ENCODE data around the gene TMEM232.

The TMEM232 gene

DNA sequence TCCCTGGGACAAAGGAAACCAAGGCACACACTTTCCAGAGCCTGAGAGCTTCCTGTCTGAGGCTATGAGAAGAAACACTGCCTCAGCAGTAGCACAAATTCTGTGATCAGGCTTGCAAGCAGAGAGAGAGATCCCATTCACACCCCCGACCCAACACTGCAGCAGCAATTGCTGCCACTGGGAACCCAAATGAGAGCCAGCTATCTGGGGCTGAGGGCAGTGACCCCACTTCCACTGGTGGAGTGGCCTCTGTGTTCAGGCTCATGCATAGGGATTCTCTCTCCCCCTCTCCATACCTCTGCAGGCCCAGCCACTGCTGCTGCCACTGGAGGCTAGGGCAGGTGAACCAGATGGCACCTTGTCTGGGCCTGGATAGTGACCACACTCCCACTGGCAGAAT is 95.2 kb downstream of the TMEM232 start:
- Mint-ChIP-seq H3K9me3 (no peaks in the 10 kb centered on the region), H3K27ac (no peak overlapping the region), H3K4me1 (ENCODE audit: low read depth in 2 of 2) (no peaks in the 10 kb centered on the region), H3K4me3 (no peak overlapping the region), H3K27me3 (peaks cover 0 to 16% of the 10 kb centered on the region in 2 donors), H3K36me3 (ENCODE audit: insufficient read depth) (no peaks in the 10 kb centered on the region)
- DNase-seq (no peak), ATAC-seq (replicated peaks) (no peak)

DNA sequence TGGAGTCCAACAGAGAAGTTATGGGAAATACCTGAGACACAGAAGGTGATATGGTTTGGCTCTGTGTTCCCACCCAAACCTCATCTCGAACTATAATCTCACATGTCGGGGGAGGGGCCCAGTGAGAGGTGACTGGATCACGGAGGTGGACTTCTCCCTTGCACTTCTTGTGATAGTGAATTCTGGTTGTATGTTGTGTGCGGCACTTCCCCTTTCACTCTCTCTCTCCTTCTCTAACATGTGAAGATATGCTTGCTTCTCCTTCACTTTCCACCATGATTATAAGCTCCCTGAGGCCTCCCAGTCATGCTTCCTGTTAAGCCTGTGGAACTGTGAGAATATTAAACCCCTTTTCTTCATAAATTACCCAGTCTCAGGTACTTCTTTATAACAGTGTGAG is 96.1 kb downstream of the TMEM232 start:
- Mint-ChIP-seq H3K36me3 (ENCODE audit: insufficient read depth) (no peaks in the 10 kb centered on the region), H3K27me3 (peaks cover 0 to 18% of the 10 kb centered on the region in 2 donors), H3K27ac (no peak overlapping the region), H3K4me1 (ENCODE audit: low read depth in 2 of 2) (no peaks in the 10 kb centered on the region), H3K9me3 (no peaks in the 10 kb centered on the region), H3K4me3 (no peak overlapping the region)
- DNase-seq = no peak
- no peak for ATAC-seq (replicated peaks)

GRCh38 chr5:110625376-110625999 is 101.0 kb downstream of the TMEM232 start:
- Mint-ChIP-seq H3K27me3 (peaks cover 0 to 14% of the 10 kb centered on the region in 2 donors), H3K9me3 (no peaks in the 10 kb centered on the region), H3K36me3 (ENCODE audit: insufficient read depth) (no peaks in the 10 kb centered on the region), H3K27ac (no peak overlapping the region), H3K4me1 (ENCODE audit: low read depth in 2 of 2) (no peaks in the 10 kb centered on the region), H3K4me3 (no peak overlapping the region)
- no peak for ATAC-seq (replicated peaks)
- DNase-seq = no peak

GRCh38 chr5:110623874-110624273 is 102.6 kb downstream of the TMEM232 start:
- Mint-ChIP-seq H3K4me1 (ENCODE audit: low read depth in 2 of 2) (no peaks in the 10 kb centered on the region), H3K36me3 (ENCODE audit: insufficient read depth) (no peaks in the 10 kb centered on the region), H3K4me3 (no peak overlapping the region), H3K9me3 (no peaks in the 10 kb centered on the region), H3K27ac (no peak overlapping the region), H3K27me3 (peaks cover 0 to 14% of the 10 kb centered on the region in 2 donors)
- DNase-seq (no peak), ATAC-seq (replicated peaks) (no peak)

GRCh38 chr5:110618941-110619340 is 107.5 kb downstream of the TMEM232 start:
- no peak overlapping the region for H3K27ac Mint-ChIP-seq
- no peaks in the 10 kb centered on the region for H3K36me3 Mint-ChIP-seq (ENCODE audit: insufficient read depth)
- ATAC-seq (replicated peaks) (no peak), DNase-seq (no peak)
- no peaks in the 10 kb centered on the region for H3K4me1 Mint-ChIP-seq (ENCODE audit: low read depth in 2 of 2)
- no peaks in the 10 kb centered on the region for H3K27me3 Mint-ChIP-seq
- H3K4me3 Mint-ChIP-seq = no peak overlapping the region
- H3K9me3 Mint-ChIP-seq = no peaks in the 10 kb centered on the region

DNA sequence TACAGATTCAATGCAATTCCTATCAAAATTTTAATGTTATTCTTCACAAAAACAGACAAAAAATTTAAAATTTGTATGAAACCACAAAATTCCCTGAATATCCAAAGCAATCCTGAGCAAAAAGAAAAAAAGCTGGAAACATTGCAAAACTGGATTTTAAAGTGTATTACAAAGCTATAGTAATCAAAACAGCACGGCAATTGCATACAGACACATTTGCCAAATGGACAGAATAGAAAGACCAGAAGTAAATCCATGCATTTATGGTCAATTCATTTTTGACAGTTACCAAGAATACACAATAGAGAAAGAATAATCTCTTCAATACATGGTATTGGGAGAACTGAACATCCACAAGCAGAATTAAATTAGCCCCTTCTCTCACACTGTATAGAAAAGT is 110.5 kb downstream of the TMEM232 start:
- Mint-ChIP-seq H3K27ac (no peak overlapping the region), H3K27me3 (no peaks in the 10 kb centered on the region), H3K36me3 (ENCODE audit: insufficient read depth) (no peaks in the 10 kb centered on the region), H3K4me1 (ENCODE audit: low read depth in 2 of 2) (no peaks in the 10 kb centered on the region), H3K9me3 (no peaks in the 10 kb centered on the region), H3K4me3 (no peak overlapping the region)
- ATAC-seq (replicated peaks) = no peak
- DNase-seq = no peak

DNA sequence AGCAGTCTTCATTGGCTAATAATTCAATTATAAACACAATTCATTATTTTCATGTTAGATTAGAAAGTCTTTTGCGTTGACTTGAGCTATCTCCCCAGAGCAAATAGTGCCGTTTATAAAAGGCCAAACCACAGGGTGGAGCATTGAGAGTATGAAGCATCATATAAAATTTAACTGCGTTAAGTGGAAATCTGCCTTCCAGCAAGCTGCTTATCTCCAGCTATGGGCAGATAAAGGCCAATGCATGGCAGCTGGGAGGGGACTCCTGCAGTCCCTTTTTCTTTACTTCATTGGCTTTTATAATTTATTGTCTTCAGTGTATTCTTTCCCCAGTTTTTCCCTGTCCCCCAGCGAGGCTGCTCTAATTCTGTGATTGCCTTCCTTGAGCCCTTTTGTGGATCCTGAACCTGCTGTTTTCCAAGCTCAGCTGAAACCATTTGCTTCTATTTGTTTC is 113.7 kb downstream of the TMEM232 start:
- H3K27me3 Mint-ChIP-seq = no peaks in the 10 kb centered on the region
- no peak overlapping the region for H3K27ac Mint-ChIP-seq
- H3K36me3 Mint-ChIP-seq (ENCODE audit: insufficient read depth) = no peaks in the 10 kb centered on the region
- H3K4me3 Mint-ChIP-seq = no peak overlapping the region
- no peak for ATAC-seq (replicated peaks)
- DNase-seq = no peak
- H3K9me3 Mint-ChIP-seq = no peaks in the 10 kb centered on the region
- H3K4me1 Mint-ChIP-seq (ENCODE audit: low read depth in 2 of 2) = no peaks in the 10 kb centered on the region

DNA sequence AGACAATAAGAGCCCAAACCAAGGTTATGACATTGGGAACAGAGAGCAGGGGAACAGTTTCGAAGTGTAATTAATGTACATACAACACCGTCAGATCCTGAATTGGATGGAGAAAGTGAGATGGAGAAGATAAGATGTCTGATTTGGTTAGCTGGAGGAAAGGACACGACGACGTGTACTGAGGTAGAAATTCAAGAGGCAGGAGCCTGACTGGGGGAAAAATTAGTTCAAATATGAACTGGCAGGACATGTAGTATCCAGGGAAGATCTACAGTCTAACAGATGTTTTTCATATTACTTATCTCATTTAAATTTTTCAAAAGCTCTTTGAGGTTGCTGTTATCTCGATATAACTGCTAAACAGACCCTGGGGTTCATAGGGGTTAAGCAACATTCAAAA is 114.7 kb downstream of the TMEM232 start:
- no peak overlapping the region for H3K27ac Mint-ChIP-seq
- H3K4me1 Mint-ChIP-seq (ENCODE audit: low read depth in 2 of 2) = no peaks in the 10 kb centered on the region
- H3K4me3 Mint-ChIP-seq = no peak overlapping the region
- no peaks in the 10 kb centered on the region for H3K9me3 Mint-ChIP-seq
- no peaks in the 10 kb centered on the region for H3K27me3 Mint-ChIP-seq
- DNase-seq (no peak), ATAC-seq (replicated peaks) (no peak)
- H3K36me3 Mint-ChIP-seq (ENCODE audit: insufficient read depth) = no peaks in the 10 kb centered on the region

DNA sequence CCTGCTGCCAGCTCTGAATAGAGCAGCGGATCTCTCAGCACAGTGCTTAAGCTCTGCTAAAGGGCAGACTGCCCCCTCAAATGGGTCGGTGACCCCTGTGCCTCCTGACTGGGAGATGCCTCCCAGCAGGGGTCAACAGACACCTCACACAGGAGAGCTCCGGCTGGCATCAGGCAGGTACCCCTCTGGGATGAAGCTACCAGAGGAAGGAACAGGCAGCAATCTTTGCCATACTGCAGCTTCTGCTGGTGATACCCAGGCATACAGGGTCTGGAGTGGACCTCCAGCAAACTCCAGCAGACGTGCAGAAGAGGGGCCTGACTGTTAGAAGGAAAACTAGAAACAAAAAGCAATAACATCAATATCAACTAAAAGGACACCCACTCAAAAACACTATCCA is 131.6 kb downstream of the TMEM232 start:
- H3K36me3 Mint-ChIP-seq (ENCODE audit: insufficient read depth) = no peaks in the 10 kb centered on the region
- no peak for DNase-seq
- H3K27me3 Mint-ChIP-seq = no peaks in the 10 kb centered on the region
- no peak for ATAC-seq (replicated peaks)
- no peaks in the 10 kb centered on the region for H3K4me1 Mint-ChIP-seq (ENCODE audit: low read depth in 2 of 2)
- H3K27ac Mint-ChIP-seq = no peak overlapping the region
- H3K9me3 Mint-ChIP-seq = peaks cover 0 to 1% of the 10 kb centered on the region in 2 donors
- H3K4me3 Mint-ChIP-seq = no peak overlapping the region

GRCh38 chr5:110590187-110590586 is 136.3 kb downstream of the TMEM232 start:
- ATAC-seq (replicated peaks) = no peak
- no peaks in the 10 kb centered on the region for H3K4me1 Mint-ChIP-seq (ENCODE audit: low read depth in 2 of 2)

GRCh38 chr5:110588286-110588980 is 138.0 kb downstream of the TMEM232 start:
- no peak for DNase-seq
- no peaks in the 10 kb centered on the region for H3K9me3 Mint-ChIP-seq
- no peak overlapping the region for H3K27ac Mint-ChIP-seq
- H3K4me3 Mint-ChIP-seq = no peak overlapping the region
- no peak for ATAC-seq (replicated peaks)
- H3K36me3 Mint-ChIP-seq (ENCODE audit: insufficient read depth) = no peaks in the 10 kb centered on the region
- H3K27me3 Mint-ChIP-seq = no peaks in the 10 kb centered on the region
- H3K4me1 Mint-ChIP-seq (ENCODE audit: low read depth in 2 of 2) = no peaks in the 10 kb centered on the region

More at GRCh38 chr5:110590187-110590586, 136.3 kb downstream of the TMEM232 start:
- Mint-ChIP-seq H3K27ac (no peak overlapping the region), H3K9me3 (no peaks in the 10 kb centered on the region), H3K36me3 (ENCODE audit: insufficient read depth) (no peaks in the 10 kb centered on the region), H3K4me3 (no peak overlapping the region), H3K27me3 (no peaks in the 10 kb centered on the region)
- DNase-seq = no peak

DNA sequence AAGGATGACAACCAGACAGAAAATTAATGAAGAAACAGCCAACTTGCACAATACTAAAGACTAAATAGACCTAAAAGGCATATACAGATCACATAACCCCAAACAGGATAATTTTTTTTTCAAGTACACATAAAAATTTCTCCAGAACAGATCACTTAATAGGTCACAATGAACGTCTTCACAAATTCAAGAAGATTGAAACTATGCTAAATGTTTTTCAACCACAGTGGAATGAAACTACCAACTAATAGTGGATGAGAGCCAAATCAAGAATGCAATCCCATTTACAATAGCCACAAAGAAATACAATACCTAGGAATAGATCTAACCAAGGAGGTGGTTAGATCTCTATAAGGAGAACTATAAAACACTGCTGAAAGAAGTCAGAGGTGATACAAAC is 145.8 kb downstream of the TMEM232 start:
- DNase-seq (no peak), ATAC-seq (replicated peaks) (no peak)
- H3K4me3 Mint-ChIP-seq = no peak overlapping the region
- H3K27me3 Mint-ChIP-seq = no peaks in the 10 kb centered on the region
- no peaks in the 10 kb centered on the region for H3K36me3 Mint-ChIP-seq (ENCODE audit: insufficient read depth)
- H3K9me3 Mint-ChIP-seq = no peaks in the 10 kb centered on the region
- H3K4me1 Mint-ChIP-seq (ENCODE audit: low read depth in 2 of 2) = no peaks in the 10 kb centered on the region
- no peak overlapping the region for H3K27ac Mint-ChIP-seq

GRCh38 chr5:110572729-110573128 is 153.7 kb downstream of the TMEM232 start:
- H3K4me3 Mint-ChIP-seq = no peak overlapping the region
- H3K27me3 Mint-ChIP-seq = no peaks in the 10 kb centered on the region
- H3K27ac Mint-ChIP-seq = no peak overlapping the region
- ATAC-seq (replicated peaks) (no peak), DNase-seq (no peak)
- no peaks in the 10 kb centered on the region for H3K4me1 Mint-ChIP-seq (ENCODE audit: low read depth in 2 of 2)
- no peaks in the 10 kb centered on the region for H3K36me3 Mint-ChIP-seq (ENCODE audit: insufficient read depth)
- no peaks in the 10 kb centered on the region for H3K9me3 Mint-ChIP-seq

- Mint-ChIP-seq H3K4me1 (ENCODE audit: low read depth in 2 of 2) (no peaks in the 10 kb centered on the region), H3K36me3 (ENCODE audit: insufficient read depth) (no peaks in the 10 kb centered on the region), H3K27ac (no peak overlapping the region), H3K4me3 (no peak overlapping the region), H3K9me3 (peaks cover 0 to 7% of the 10 kb centered on the region in 2 donors), H3K27me3 (peaks cover 0 to 10% of the 10 kb centered on the region in 2 donors)
- no peak for DNase-seq
- ATAC-seq (replicated peaks) = no peak
These were observed 164.3 kb downstream of the TMEM232 start for GRCh38 chr5:110562191-110562590.
